Transverse colon (tissue), 4 donors: ENCODE results near the gene MRPS22. TPM values are rescaled to one million over a fixed set of nuclear protein-coding genes. Genes with fewer than 3 reads are reported as not detected.

ENCODE experiments used
- DNase-seq: peaks from one replicate; pipeline ENCODE4 v3.0.0-alpha.2; 2019
- H3K27ac ChIP-seq, 4 donors: fragments of 200-600 bp; sonication (generic); 2 replicates each; pipeline ENCODE4 v1.5.1; 2016 to 2018; ENCODE audit warnings: inconsistent platforms in 4 of 4
- H3K27me3 ChIP-seq: fragments of 200-600 bp; sonication (generic); 2 replicates; pipeline ENCODE4 v1.5.1; 2017; ENCODE audit warnings: inconsistent platforms
- H3K36me3 ChIP-seq, 4 donors: fragments of 200-600 bp; sonication (generic); 2 replicates each; pipeline ENCODE4 v1.5.1; 2017 to 2019; ENCODE audit warnings: inconsistent platforms in 4 of 4
- H3K4me1 ChIP-seq, 4 donors: fragments of 200-600 bp; sonication (generic); 2 replicates each; pipeline ENCODE4 v1.5.1; 2017 to 2020; ENCODE audit warnings: inconsistent platforms in 4 of 4
- H3K4me3 ChIP-seq, 4 donors: fragments of 200-600 bp; sonication (generic); 1 replicate in 1 of 4; 2 replicates in 3 of 4; pipeline versions ENCODE4 v1.5.1 to v1.6.1; 2017 to 2019; ENCODE audit warnings: inconsistent platforms in 4 of 4
- H3K9me3 ChIP-seq, 2 donors: fragments of 200-600 bp; sonication (generic); 2 replicates each; pipeline ENCODE4 v1.5.1; 2017 to 2019; ENCODE audit warnings: inconsistent platforms in 2 of 2
- CTCF ChIP-seq, 5 experiments: fragments of 200-600 bp in 3 of 5; fragments of 450-650 bp in 2 of 5; sonication (generic) in 3 of 5; IDR thresholded peaks; 1 replicate in 2 of 5; 2 replicates in 3 of 5; pipeline ENCODE4 v1.5.1; 2016 to 2017; ENCODE audit warnings: antibody characterized with exemption in 5 of 5, inconsistent platforms in 3 of 5, mild to moderate bottlenecking in 2 of 5, moderate library complexity in 1 of 5
- EP300 ChIP-seq: sonication (generic); formaldehyde crosslinking; IDR thresholded peaks from one replicate; pipeline ENCODE4 v1.6.1; 2017; ENCODE audit warnings: antibody characterized with exemption, low read depth
- POLR2A ChIP-seq: fragments of 450-650 bp; IDR thresholded peaks from one replicate; pipeline ENCODE4 v1.6.1; 2016; ENCODE audit warnings: antibody characterized with exemption, mild to moderate bottlenecking, moderate library complexity
- POLR2AphosphoS5 ChIP-seq, 3 donors: sonication (generic); formaldehyde crosslinking; IDR thresholded peaks; one replicate each; pipeline ENCODE4 v1.6.1; 2016; ENCODE audit warnings: antibody characterized with exemption in 3 of 3
- WGBS, 2 donors: methylation state at CpG; one replicate each; pipeline ENCODE4 v1.1.5; 2018; ENCODE audit warnings: low coverage in 1 of 2; 5-methylcytosine and 5-hydroxymethylcytosine counted together
- in situ Hi-C, 4 donors: fragments of 200-750 bp; cut with MboI; loops; one replicate each; pipeline versions ENCODE4 v1.15.0 to v1.15.1; 2017; ENCODE audit warnings: low sequenced_read_pairs in 3 of 4, low pct_ligation_motif_present in 1 of 4, low pct_unique_long_range_greater_than_20kb in 1 of 4
- intact Hi-C: fragments of 100-400 bp; cut with DNase I; formaldehyde crosslinking; loops from one replicate; pipeline ENCODE4 v1.15.1; 2023; ENCODE audit warnings: low total_unique reads
- total RNA-seq, 4 donors: library from RNA; depleted of rRNA; stranded (reverse); fragments of >200 nt; gene quantifications; one replicate each; pipeline ENCODE4 v1.1.0, GENCODE V29; 2016

Gene MRPS22
- total RNA-seq, 4 donors from 2014 or later: 14.6 to 62.7 (median 51.6) TPM

- Histone ChIP-seq H3K27ac (no peak overlapping the region), H3K4me3 (no peak overlapping the region), H3K4me1 (no peaks in the 10 kb centered on the region), H3K27me3 (no peaks in the 10 kb centered on the region), H3K9me3 (no peaks in the 10 kb centered on the region), H3K36me3 (no peaks in the 10 kb centered on the region)
- in situ Hi-C loops: loop anchor here in 2 of 4 donors (25.0 kb wide), 2 partner anchors 197 to 897 kb away; no protein-coding TSS in a partner anchor
- no peak for DNase-seq
- intact Hi-C loops: no loop called here
- no peak for TF ChIP-seq EP300
- no peak for TF ChIP-seq POLR2AphosphoS5 (IDR thresholded peaks at IDR 0.05)
- TF ChIP-seq POLR2A: no peak
- TF ChIP-seq CTCF (IDR thresholded peaks at IDR 0.05): no peak
- WGBS, 2 donors: 51% methylated on average over 2 of the region's 2 CpGs; no CpG with 5 or more reads in 1 of the 2 donors
These were observed 34.7 kb upstream of the MRPS22 start for GRCh38 chr3:139309061-139309591.

DNA sequence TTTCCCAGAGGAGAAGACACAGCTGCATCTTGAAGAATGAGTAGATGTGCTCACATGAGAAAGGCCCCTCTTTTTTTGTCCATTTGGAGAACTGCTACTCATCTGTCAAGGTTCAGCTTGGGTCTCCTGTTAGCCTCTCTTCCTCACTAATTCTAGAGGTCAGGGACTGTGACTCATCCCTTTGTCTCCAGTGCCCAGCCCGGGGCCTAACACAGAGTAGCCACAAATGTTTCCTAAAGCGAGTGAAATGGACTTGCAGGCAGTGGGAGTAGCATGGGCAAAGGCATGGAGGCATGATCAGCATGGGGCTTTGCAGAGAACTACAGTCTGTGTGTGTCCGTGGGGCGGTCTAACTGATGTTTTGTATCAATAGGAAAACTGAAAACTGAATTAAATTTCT is 33.9 kb upstream of the MRPS22 start:
- intact Hi-C loops: no loop called here
- no peaks in the 10 kb centered on the region for H3K4me1 ChIP-seq
- no peak overlapping the region for H3K4me3 ChIP-seq
- no peaks in the 10 kb centered on the region for H3K9me3 ChIP-seq
- TF ChIP-seq EP300: no peak
- no peak for TF ChIP-seq CTCF (IDR thresholded peaks at IDR 0.05)
- no peak for TF ChIP-seq POLR2AphosphoS5 (IDR thresholded peaks at IDR 0.05)
- TF ChIP-seq POLR2A: no peak
- WGBS, 2 donors: 71% methylated on average over 4 of the region's 4 CpGs; no CpG with 5 or more reads in 1 of the 2 donors
- DNase-seq: no peak
- in situ Hi-C loops: loop anchor here in 3 of 4 donors (10.0 to 25.0 kb wide), 3 partner anchors 198 to 898 kb away; no protein-coding TSS in a partner anchor
- H3K36me3 ChIP-seq: no peaks in the 10 kb centered on the region
- no peak overlapping the region for H3K27ac ChIP-seq
- no peaks in the 10 kb centered on the region for H3K27me3 ChIP-seq

DNA sequence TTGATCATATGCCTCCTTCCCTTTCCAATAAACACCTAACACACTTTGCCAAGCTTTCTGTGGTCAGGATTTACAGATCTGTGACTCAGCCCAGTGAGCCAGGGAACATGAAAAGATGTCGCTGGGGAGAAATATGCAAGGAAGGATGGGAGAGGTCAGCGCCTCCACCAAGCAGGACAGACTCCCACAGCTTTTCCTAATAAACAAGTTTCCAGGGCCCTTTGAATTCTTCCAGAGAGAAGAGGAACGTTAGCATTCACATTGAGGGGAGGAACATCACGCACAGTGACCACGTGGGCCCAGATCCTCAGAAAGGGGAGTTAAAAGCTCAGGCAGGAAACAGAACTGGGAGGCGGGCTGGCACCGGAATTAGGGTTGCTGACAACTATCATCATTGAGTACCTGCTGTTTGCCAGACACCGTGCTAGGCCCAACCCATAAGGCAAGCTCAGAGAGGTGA is 33.3 kb upstream of the MRPS22 start:
- no peaks in the 10 kb centered on the region for H3K9me3 ChIP-seq
- no peak overlapping the region for H3K27ac ChIP-seq
- no peaks in the 10 kb centered on the region for H3K4me1 ChIP-seq
- no peak for DNase-seq
- intact Hi-C loops (no loop called here), in situ Hi-C loops (loop anchor here in 3 of 4 donors (10.0 to 25.0 kb wide), 3 partner anchors 198 to 898 kb away; no protein-coding TSS in a partner anchor)
- 80 to 86% methylated on average over 1 to 8 of the region's 8 CpGs for WGBS, 2 donors
- H3K36me3 ChIP-seq: no peaks in the 10 kb centered on the region
- TF ChIP-seq EP300 (no peak), POLR2AphosphoS5 (IDR thresholded peaks at IDR 0.05) (no peak), CTCF (IDR thresholded peaks at IDR 0.05) (no peak), POLR2A (no peak)
- H3K27me3 ChIP-seq: no peaks in the 10 kb centered on the region
- no peak overlapping the region for H3K4me3 ChIP-seq

- no peak for DNase-seq
- 55 to 71% methylated on average over 1 of the region's 1 CpG for WGBS, 2 donors
These were observed 32.3 kb upstream of the MRPS22 start for GRCh38 chr3:139311557-139311956.

More at GRCh38 chr3:139311557-139311956, 32.3 kb upstream of the MRPS22 start:
- in situ Hi-C loops: loop anchor here in 3 of 4 donors (10.0 to 25.0 kb wide), 3 partner anchors 199 to 899 kb away; no protein-coding TSS in a partner anchor
- intact Hi-C loops: no loop called here
- Histone ChIP-seq H3K9me3 (no peaks in the 10 kb centered on the region), H3K4me3 (no peak overlapping the region), H3K4me1 (no peaks in the 10 kb centered on the region), H3K27me3 (no peaks in the 10 kb centered on the region), H3K36me3 (no peaks in the 10 kb centered on the region), H3K27ac (no peak overlapping the region)
- no peak for TF ChIP-seq EP300
- TF ChIP-seq CTCF (IDR thresholded peaks at IDR 0.05): no peak
- TF ChIP-seq POLR2AphosphoS5 (IDR thresholded peaks at IDR 0.05): no peak
- no peak for TF ChIP-seq POLR2A
